Vagina (tissue), 2 donors: Measurements from ENCODE around the gene IER5L. TPM values are rescaled to one million over a fixed set of nuclear protein-coding genes. Genes with fewer than 3 reads are reported as not detected.
A peak's percentile ranks its signal among the peaks of the same experiment; 100 is the strongest.

Experiments
- DNase-seq, 2 donors: peaks; one replicate each; pipeline ENCODE4 v3.0.0-alpha.2; 2017; ENCODE audit errors: extremely low spot score in 2 of 2
- H3K27ac ChIP-seq: fragments of 200-600 bp; sonication (generic); one replicate; pipeline ENCODE4 v1.5.1; 2019
- H3K27me3 ChIP-seq: fragments of 200-600 bp; sonication (generic); one replicate; pipeline ENCODE4 v1.5.1; 2019
- H3K36me3 ChIP-seq, 2 donors: fragments of 200-600 bp; sonication (generic); one replicate each; pipeline ENCODE4 v1.5.1; 2017 to 2019
- H3K4me1 ChIP-seq: fragments of 200-600 bp; sonication (generic); one replicate; pipeline ENCODE4 v1.5.1; 2019
- H3K4me3 ChIP-seq, 2 donors: fragments of 200-600 bp; sonication (generic); 1 replicate in 1 of 2; 2 replicates in 1 of 2; pipeline ENCODE4 v1.5.1; 2016 to 2019
- H3K9me3 ChIP-seq: fragments of 200-600 bp; sonication (generic); one replicate; pipeline ENCODE4 v1.5.1; 2019
- POLR2A ChIP-seq, 2 donors: fragments of 450-650 bp; IDR thresholded peaks; one replicate each; pipeline ENCODE4 v1.6.1; 2017; ENCODE audit warnings: antibody characterized with exemption in 2 of 2, mild to moderate bottlenecking in 2 of 2, moderate library complexity in 2 of 2
- POLR2AphosphoS5 ChIP-seq, 2 donors: sonication (generic); formaldehyde crosslinking; IDR thresholded peaks; one replicate each; pipeline ENCODE4 v1.9.0; 2017; ENCODE audit warnings: antibody characterized with exemption in 2 of 2, mild to moderate bottlenecking in 2 of 2, low read depth in 1 of 2; ENCODE audit not compliant: insufficient read depth in 1 of 2
- intact Hi-C: fragments of 100-400 bp; cut with DNase I; formaldehyde crosslinking; loops from one replicate; pipeline ENCODE4 v1.15.1; 2023
- total RNA-seq: library from RNA; depleted of rRNA; stranded (reverse); fragments of >200 nt; gene quantifications from one replicate; pipeline ENCODE4 v1.2.3, GENCODE V29; 2016
- TF ChIP-seq, protein P1 (sequence below), 3 experiments: fragments of 450-650 bp in 2 of 3; fragments of 200-600 bp in 1 of 3; sonication (generic) in 1 of 3; IDR thresholded peaks; one replicate each; pipeline ENCODE4 v1.5.1; 2017 to 2019; ENCODE audit warnings: antibody characterized with exemption in 3 of 3, mild to moderate bottlenecking in 2 of 3, moderate library complexity in 2 of 3

Gene IER5L
- total RNA-seq, 1 donor from 2014 or later, result 34.4 TPM

DNA sequence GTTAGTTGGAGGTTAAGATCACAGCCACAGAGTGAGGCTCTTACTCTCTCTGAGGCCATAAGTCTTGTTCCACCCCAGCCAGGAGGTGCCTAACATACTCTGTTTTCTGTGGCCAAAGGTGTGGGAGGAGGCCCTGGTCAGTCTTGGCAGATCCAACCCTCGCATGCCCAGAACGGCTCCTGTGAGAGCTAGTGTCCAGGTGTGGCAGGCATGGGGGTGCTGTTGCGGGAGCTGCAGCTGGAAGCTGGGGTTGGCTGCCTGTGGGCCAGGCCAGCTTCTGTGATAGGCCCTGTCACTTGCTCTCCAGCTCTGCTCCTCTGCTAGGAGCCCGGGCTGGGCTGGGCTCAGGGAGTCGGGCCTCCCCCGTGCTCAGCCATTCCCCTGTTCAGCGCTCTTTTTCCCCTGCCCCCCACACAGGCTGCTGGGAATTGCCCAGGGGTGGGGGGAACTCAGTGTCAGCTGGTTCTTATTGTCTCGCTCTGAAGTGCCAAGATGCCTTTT is 31.6 kb downstream of the IER5L start:
- H3K27me3 ChIP-seq, result no peaks in the 10 kb centered on the region
- H3K4me1 ChIP-seq, result peaks cover 67% of the 10 kb centered on the region
- H3K4me3 ChIP-seq, result no peak overlapping the region
- no peaks in the 10 kb centered on the region for H3K9me3 ChIP-seq
- DNase-seq, result no peak
- TF ChIP-seq POLR2A (IDR thresholded peaks at IDR 0.05), result no peak
- TF ChIP-seq POLR2AphosphoS5 (IDR thresholded peaks at IDR 0.05; ENCODE audit: insufficient read depth in 1 of 2, low read depth in 1 of 2), result peak in 1 of 2 donors; percentile 23
- TF ChIP-seq, protein P1, sequence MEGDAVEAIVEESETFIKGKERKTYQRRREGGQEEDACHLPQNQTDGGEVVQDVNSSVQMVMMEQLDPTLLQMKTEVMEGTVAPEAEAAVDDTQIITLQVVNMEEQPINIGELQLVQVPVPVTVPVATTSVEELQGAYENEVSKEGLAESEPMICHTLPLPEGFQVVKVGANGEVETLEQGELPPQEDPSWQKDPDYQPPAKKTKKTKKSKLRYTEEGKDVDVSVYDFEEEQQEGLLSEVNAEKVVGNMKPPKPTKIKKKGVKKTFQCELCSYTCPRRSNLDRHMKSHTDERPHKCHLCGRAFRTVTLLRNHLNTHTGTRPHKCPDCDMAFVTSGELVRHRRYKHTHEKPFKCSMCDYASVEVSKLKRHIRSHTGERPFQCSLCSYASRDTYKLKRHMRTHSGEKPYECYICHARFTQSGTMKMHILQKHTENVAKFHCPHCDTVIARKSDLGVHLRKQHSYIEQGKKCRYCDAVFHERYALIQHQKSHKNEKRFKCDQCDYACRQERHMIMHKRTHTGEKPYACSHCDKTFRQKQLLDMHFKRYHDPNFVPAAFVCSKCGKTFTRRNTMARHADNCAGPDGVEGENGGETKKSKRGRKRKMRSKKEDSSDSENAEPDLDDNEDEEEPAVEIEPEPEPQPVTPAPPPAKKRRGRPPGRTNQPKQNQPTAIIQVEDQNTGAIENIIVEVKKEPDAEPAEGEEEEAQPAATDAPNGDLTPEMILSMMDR (IDR thresholded peaks at IDR 0.05), result no peak
- H3K36me3 ChIP-seq, result peaks cover 0 to 19% of the 10 kb centered on the region in 2 donors
- H3K27ac ChIP-seq, result peak overlapping the region; percentile 100
- intact Hi-C loops, result loop anchor here (10.0 kb wide), 1 partner anchor 418 kb away; no protein-coding TSS in a partner anchor

DNA sequence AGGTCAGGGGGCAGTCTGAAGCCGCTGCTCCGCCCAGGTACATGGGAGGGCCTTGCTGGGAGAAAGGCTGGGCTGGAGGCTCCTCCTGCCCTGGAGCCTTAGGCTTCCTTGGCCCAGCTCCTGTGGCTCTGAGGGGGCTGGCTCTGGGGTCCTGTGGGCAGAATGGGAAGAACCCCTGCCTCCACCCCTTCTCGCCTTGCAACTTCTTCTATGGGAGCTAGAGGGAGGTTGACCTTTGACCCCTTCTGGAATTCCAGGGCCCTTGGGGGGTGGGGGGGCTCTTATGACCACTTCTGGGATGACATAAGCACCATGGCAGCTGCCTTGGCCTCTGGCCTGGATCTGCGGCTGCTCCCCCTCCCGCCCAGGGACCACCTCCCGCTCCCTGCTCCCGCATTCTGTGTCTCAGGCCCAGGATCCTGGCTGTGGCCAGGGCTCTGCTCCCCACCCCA is 32.2 kb downstream of the IER5L start:
- Histone ChIP-seq H3K4me1 (peaks cover 73% of the 10 kb centered on the region), H3K27ac (peak overlapping the region; percentile 100), H3K4me3 (no peak overlapping the region), H3K36me3 (peaks cover 0 to 14% of the 10 kb centered on the region in 2 donors), H3K27me3 (no peaks in the 10 kb centered on the region), H3K9me3 (no peaks in the 10 kb centered on the region)
- intact Hi-C loops, result loop anchor here (10.0 kb wide), 1 partner anchor 419 kb away; no protein-coding TSS in a partner anchor
- DNase-seq, result no peak
- peak in 1 of 2 donors; percentile 66 for TF ChIP-seq POLR2AphosphoS5 (IDR thresholded peaks at IDR 0.05; ENCODE audit: insufficient read depth in 1 of 2, low read depth in 1 of 2)
- no peak for TF ChIP-seq POLR2A (IDR thresholded peaks at IDR 0.05)

DNA sequence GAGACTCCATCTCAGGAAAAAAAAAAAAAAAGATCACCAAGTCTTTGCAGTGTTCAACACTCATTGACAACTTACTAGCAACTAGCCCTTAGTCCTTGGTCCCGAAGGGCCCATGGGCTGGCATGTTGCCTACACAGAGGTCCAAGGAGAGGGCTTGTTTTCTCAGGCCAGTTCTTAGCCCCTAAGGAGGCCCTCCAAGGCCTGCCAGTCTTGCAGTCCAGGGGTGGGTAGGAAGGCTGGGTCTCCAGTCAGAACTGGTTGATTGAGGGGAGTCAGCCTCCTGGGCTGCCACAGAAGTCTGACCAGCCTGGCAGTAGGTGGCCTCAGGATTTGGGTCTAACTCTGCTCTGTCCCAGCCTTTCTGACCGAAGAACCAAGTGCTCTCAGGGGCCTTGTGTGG is 32.7 kb downstream of the IER5L start:
- intact Hi-C loops, result loop anchor here (10.0 kb wide), 1 partner anchor 419 kb away; no protein-coding TSS in a partner anchor
- Histone ChIP-seq H3K9me3 (no peaks in the 10 kb centered on the region), H3K27me3 (no peaks in the 10 kb centered on the region), H3K4me1 (peaks cover 79% of the 10 kb centered on the region), H3K36me3 (peaks cover 0 to 14% of the 10 kb centered on the region in 2 donors), H3K4me3 (no peak overlapping the region), H3K27ac (peak overlapping the region; percentile 100)
- DNase-seq, result no peak
- TF ChIP-seq POLR2A (IDR thresholded peaks at IDR 0.05), result no peak
- TF ChIP-seq, protein P1 (IDR thresholded peaks at IDR 0.05), result no peak

DNA sequence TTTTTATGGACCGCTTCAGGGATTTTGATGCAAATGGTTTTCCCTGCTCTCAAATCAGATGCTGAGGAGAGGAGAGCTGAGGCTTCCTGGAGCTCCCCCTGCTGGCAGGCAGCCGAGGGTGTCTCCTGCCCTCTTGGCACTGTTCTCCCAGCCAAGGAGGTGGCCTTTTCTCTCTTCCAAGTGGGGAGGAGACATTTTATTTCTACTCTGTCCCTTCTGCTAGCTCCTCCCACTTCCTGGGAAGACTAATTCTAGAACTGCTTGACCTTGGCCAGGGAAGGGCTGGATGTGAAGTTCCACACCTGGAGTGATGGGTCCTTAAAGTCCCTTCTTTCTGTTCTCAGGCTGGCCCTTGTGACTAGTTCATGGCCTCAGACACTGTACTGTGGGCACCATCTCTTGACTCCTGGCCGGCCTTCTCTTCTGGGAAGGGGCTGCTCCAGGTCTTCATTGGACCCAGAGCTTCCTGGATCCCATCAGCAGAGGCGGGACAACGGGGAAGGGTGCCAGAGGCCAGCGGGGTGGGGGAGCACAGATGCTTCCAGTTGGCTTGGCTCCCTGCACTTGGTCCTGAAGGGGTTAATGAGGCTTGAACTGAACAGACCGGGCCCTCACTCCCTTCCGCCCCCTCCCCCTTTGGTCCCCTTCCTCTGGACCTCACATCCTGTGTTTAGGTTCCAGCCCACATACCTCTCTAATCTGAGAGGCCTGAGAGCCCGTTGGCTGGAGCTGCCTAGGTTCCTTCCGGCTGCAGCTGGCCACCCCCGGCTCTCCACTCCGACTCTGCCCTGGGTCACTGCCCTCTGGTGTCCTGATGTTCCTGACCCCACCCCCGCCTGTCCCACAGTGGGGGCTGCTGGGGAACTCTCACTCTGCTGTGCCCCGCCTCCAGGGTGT is 34.8 kb downstream of the IER5L start:
- no peak overlapping the region for H3K4me3 ChIP-seq
- H3K27ac ChIP-seq, result peak overlapping the region; percentile 100
- H3K9me3 ChIP-seq, result no peaks in the 10 kb centered on the region
- no peaks in the 10 kb centered on the region for H3K27me3 ChIP-seq
- no peak for DNase-seq
- intact Hi-C loops, result loop anchor here (5.0 to 10.0 kb wide), 2 partner anchors 174 to 422 kb away; no protein-coding TSS in a partner anchor
- peaks cover 0 to 7% of the 10 kb centered on the region in 2 donors for H3K36me3 ChIP-seq
- peaks cover 96% of the 10 kb centered on the region for H3K4me1 ChIP-seq
- TF ChIP-seq, protein P1 (IDR thresholded peaks at IDR 0.05), result peak; percentile 40 to 69 (median 52)
- TF ChIP-seq POLR2A (IDR thresholded peaks at IDR 0.05) (peak in 1 of 2 donors; percentile 31), POLR2AphosphoS5 (IDR thresholded peaks at IDR 0.05; ENCODE audit: insufficient read depth in 1 of 2, low read depth in 1 of 2) (peak; percentile 67 to 94)

DNA sequence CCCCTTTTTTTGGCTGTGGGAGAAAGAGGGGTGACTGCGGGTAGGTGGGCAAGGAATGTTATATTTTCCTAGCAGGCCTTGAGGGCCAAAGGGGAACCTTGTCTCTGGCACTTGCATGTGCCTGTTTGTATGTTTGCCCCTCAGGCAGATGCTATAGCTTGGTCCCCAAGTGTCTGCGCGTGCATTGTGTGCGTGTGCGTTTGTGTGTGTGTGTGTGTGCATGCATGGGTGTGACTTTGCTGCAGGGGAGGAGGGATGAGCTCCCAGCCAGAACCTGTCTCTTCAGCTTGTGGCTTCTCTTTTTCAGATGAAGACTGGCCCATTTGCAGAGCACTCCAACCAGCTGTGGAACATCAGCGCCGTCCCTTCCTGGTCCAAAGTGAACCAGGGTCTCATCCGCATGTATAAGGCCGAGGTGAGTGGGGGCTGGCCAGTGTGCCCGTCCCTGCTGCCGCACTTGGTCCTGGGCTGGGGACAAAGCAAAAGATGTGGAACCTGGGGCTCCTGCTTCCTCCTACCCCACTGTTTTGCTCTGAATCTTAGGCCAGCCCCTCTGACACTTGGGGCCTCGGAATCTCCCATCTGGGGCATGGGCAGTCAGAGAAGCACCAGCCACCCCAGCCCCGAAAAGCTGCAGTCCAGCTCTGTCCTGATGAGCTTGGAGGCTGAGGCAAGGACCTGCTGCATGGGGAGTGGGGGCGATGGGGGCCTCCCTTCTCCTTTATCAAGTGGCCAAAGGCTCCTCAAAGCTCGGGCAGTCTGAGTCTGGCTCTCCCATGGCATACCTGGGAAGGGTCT is 35.7 kb downstream of the IER5L start:
- TF ChIP-seq POLR2A (IDR thresholded peaks at IDR 0.05) (no peak), POLR2AphosphoS5 (IDR thresholded peaks at IDR 0.05; ENCODE audit: insufficient read depth in 1 of 2, low read depth in 1 of 2) (no peak)
- TF ChIP-seq, protein P1 (IDR thresholded peaks at IDR 0.05), result no peak
- DNase-seq, result no peak
- Histone ChIP-seq H3K36me3 (peaks cover 0 to 11% of the 10 kb centered on the region in 2 donors), H3K4me1 (peaks cover 98% of the 10 kb centered on the region), H3K4me3 (peak overlapping the region; percentile 4 to 45), H3K27ac (peak overlapping the region; percentile 100), H3K27me3 (no peaks in the 10 kb centered on the region), H3K9me3 (no peaks in the 10 kb centered on the region)
- intact Hi-C loops, result loop anchor here (5.0 to 10.0 kb wide), 2 partner anchors 175 to 422 kb away; no protein-coding TSS in a partner anchor
